GM12878 (cell line): ENCODE measurements around the gene TMPRSS9. TPM values are rescaled to one million over a fixed set of nuclear protein-coding genes. Genes with fewer than 3 reads are reported as not detected.

Experiments used
- ATAC-seq: fragments of 200-7000 bp; cut with Tn5 transposase; 3 replicates; pipeline ENCODE4 v1.9.1; 2020; ENCODE audit warnings: mild to moderate bottlenecking, moderate library complexity
- BruUV-seq: library from RNA; stranded (reverse); fragments of 400-500 nt; replicated peaks from 2 replicates; lab custom pipeline; 2021; lab: Mats Ljungman, UMichigan
- CTCF ChIA-PET: fragments of 300-600 bp; sonication (Branson Sonifier 250); formaldehyde crosslinking; extraction: SDS; loops from one replicate; lab custom pipeline; 2021; ENCODE audit warnings: inconsistent platforms; lab: Yijun Ruan, JAX
- POLR2A ChIA-PET: fragments of 350-600 bp; formaldehyde crosslinking; extraction: SDS; loops from one replicate; lab custom pipeline; 2021; ENCODE audit warnings: inconsistent platforms; lab: Charles Lee
- RAD21 ChIA-PET: fragments of 300-600 bp; sonication (Branson Sonifier 250); formaldehyde crosslinking; loops from one replicate; lab custom pipeline; 2023; ENCODE audit warnings: antibody characterized with exemption; ENCODE audit not compliant: unreplicated experiment; lab: Charles Lee
- SMC1A ChIA-PET: fragments of 300-600 bp; sonication (Branson Sonifier 250); formaldehyde crosslinking; loops from one replicate; lab custom pipeline; 2023; ENCODE audit not compliant: unreplicated experiment, uncharacterized antibody; lab: Charles Lee
- DNase-seq: peaks from one replicate; pipeline ENCODE4 v3.0.0-alpha.2; 2011; ENCODE audit warnings: low read depth, low spot score
- FAIRE-seq: peaks from 3 replicates; lab custom pipeline; 2011; peaks lifted over from hg19 to GRCh38; lab: Jason Lieb, UNC
- H2AFZ ChIP-seq: 2 replicates; pipeline ENCODE4 v1.6.0; 2011; ENCODE audit warnings: low read depth, low read length, control low read depth; ENCODE audit not compliant: control insufficient read depth
- H3K27ac ChIP-seq: 2 replicates; pipeline ENCODE4 v1.5.1; 2011; ENCODE audit warnings: control low read depth; ENCODE audit not compliant: control insufficient read depth, insufficient read depth
- H3K27me3 ChIP-seq, 2 experiments: replicated peaks in 1 of 2; 2 replicates each; pipeline versions ENCODE4 v1.6.0 to v1.6.1; 2011; ENCODE audit warnings: low read length in 1 of 2; ENCODE audit not compliant: control insufficient read depth in 2 of 2, insufficient read depth in 2 of 2
- H3K36me3 ChIP-seq, 2 experiments: 2 replicates each; pipeline ENCODE4 v1.5.1; 2011; ENCODE audit warnings: low read length in 1 of 2; ENCODE audit not compliant: control insufficient read depth in 2 of 2, insufficient read depth in 2 of 2
- H3K4me1 ChIP-seq: 2 replicates; pipeline ENCODE4 v1.6.1; 2011; ENCODE audit warnings: mild to moderate bottlenecking, low read length, moderate library complexity, mixed read lengths; ENCODE audit not compliant: control insufficient read depth, insufficient read depth
- H3K4me2 ChIP-seq: 2 replicates; pipeline ENCODE4 v1.6.0; 2011; ENCODE audit warnings: control low read depth; ENCODE audit not compliant: control insufficient read depth, insufficient read depth
- H3K4me3 ChIP-seq: fragments of 200-600 bp; sonication (generic); 2 replicates; pipeline ENCODE4 v1.5.1; 2016
- H3K79me2 ChIP-seq: 2 replicates; pipeline ENCODE4 v1.6.0; 2011; ENCODE audit warnings: low read length; ENCODE audit not compliant: control insufficient read depth, insufficient read depth
- H3K9ac ChIP-seq: 2 replicates; pipeline ENCODE4 v1.8.0; 2011; ENCODE audit warnings: low read length, control low read depth, mixed read lengths; ENCODE audit not compliant: control insufficient read depth, insufficient read depth
- H3K9me3 ChIP-seq: replicated peaks from 3 replicates; pipeline ENCODE4 v1.5.1; 2011; ENCODE audit warnings: mild to moderate bottlenecking, low read length; ENCODE audit not compliant: control insufficient read depth, insufficient read depth
- H4K20me1 ChIP-seq: 2 replicates; pipeline ENCODE4 v1.6.0; 2011; ENCODE audit not compliant: control insufficient read depth, insufficient read depth
- ATF7 ChIP-seq: fragments of 450-650 bp; IDR thresholded peaks from 2 replicates; pipeline ENCODE4 v1.6.1; 2016; ENCODE audit warnings: low read depth, mild to moderate bottlenecking
- CBX5 ChIP-seq: sonication (generic); IDR thresholded peaks from 2 replicates; pipeline ENCODE4 v1.6.1; 2016; ENCODE audit warnings: low read depth, moderate library complexity, mild to moderate bottlenecking, inconsistent platforms
- ESRRA ChIP-seq: IDR thresholded peaks from 2 replicates; pipeline ENCODE4 v1.6.1; 2012; ENCODE audit warnings: mild to moderate bottlenecking, low read length, improper control_type of control experiment
- KAT2A ChIP-seq: conservative IDR thresholded peaks from 2 replicates; pipeline ENCODE4 v1.6.1; 2011; ENCODE audit warnings: low read depth, low read length; ENCODE audit not compliant: control insufficient read depth
- MTA2 ChIP-seq: fragments of 450-650 bp; IDR thresholded peaks from 2 replicates; pipeline ENCODE4 v1.6.1; 2016; ENCODE audit warnings: low read depth, mild to moderate bottlenecking, moderate library complexity
- RAD21 ChIP-seq: IDR thresholded peaks from 2 replicates; pipeline ENCODE4 v1.6.1; 2011; ENCODE audit warnings: mild to moderate bottlenecking, low read depth, low read length, moderate library complexity; ENCODE audit not compliant: insufficient read depth
- RELA ChIP-seq: fragments of 450-650 bp; IDR thresholded peaks from 2 replicates; pipeline ENCODE4 v1.8.0; 2014; ENCODE audit warnings: borderline replicate concordance; ENCODE audit not compliant: partially characterized antibody
- SRF ChIP-seq, 2 experiments: IDR thresholded peaks; 2 replicates each; pipeline ENCODE4 v1.6.1; 2011; ENCODE audit warnings: low read depth in 2 of 2, low read length in 2 of 2, mild to moderate bottlenecking in 1 of 2, moderate library complexity in 1 of 2
- ZSCAN29 ChIP-seq: fragments of 450-650 bp; IDR thresholded peaks from 2 replicates; pipeline ENCODE4 v1.6.1; 2017; ENCODE audit warnings: mild to moderate bottlenecking, moderate library complexity
- WGBS: methylation state at CpG from one replicate; pipeline ENCODE4 v1.1.6; 2016; ENCODE audit warnings: low lambda C conversion rate; ENCODE audit not compliant: insufficient replicate concordance, insufficient coverage; ENCODE audit errors: missing lambda C conversion rate; 5-methylcytosine and 5-hydroxymethylcytosine counted together
- in situ Hi-C: fragments of 300-500 bp; cut with MboI; formaldehyde crosslinking; loops from 9 replicates; pipeline ENCODE4 v1.14.3; 2018; ENCODE audit warnings: mixed read lengths
- intact Hi-C: fragments of 100-400 bp; cut with micrococcal nuclease; formaldehyde crosslinking; loops from one replicate; pipeline ENCODE4 v1.14.2; 2022; ENCODE audit not compliant: unreplicated experiment
- polyA plus RNA-seq, 11 experiments: library from polyadenylated mRNA; depleted of rRNA in 4 of 11; unstranded in 6 of 11; stranded (reverse) in 5 of 11; fragments of >200 nt; fragmentation: Nextera tagmentation in 4 of 11; fragmentation: Illumina TruSeq in 1 of 11; extraction: Ambion mirVana in 4 of 11; extraction: Trizol in 1 of 11; gene quantifications; 1 replicate in 1 of 11; 2 replicates in 10 of 11; pipeline versions ENCODE4 v1.2.1 to v1.2.3, GENCODE V29; 2011 to 2016; ENCODE audit warnings: inconsistent platforms in 2 of 11, missing spikeins in 2 of 11, low read depth in 1 of 11
- total RNA-seq, 4 experiments: library from RNA; depleted of rRNA in 3 of 4; stranded (reverse); fragments of >200 nt in 3 of 4; fragmentation: Illumina TruSeq in 1 of 4; extraction: Trizol in 1 of 4; gene quantifications; 2 replicates each; pipeline versions ENCODE4 v1.2.1 to v1.2.3, GENCODE V29; 2013 to 2021
- TF ChIP-seq, protein P1 (sequence below): fragments of 450-650 bp; formaldehyde crosslinking; IDR thresholded peaks from 2 replicates; pipeline ENCODE4 v1.4.0; 2020; ENCODE audit warnings: mild to moderate bottlenecking, moderate library complexity
- TF ChIP-seq, protein P2 (sequence below): IDR thresholded peaks from 2 replicates; pipeline ENCODE4 v1.6.1; 2012; ENCODE audit warnings: low read depth, low read length, improper control_type of control experiment
- TF ChIP-seq, protein P3 (sequence below): IDR thresholded peaks from 2 replicates; pipeline ENCODE4 v1.6.1; 2012; ENCODE audit warnings: low read length, inconsistent platforms

The TMPRSS9 gene
- total and polyA plus RNA-seq, 10 of the 15 experiments (the other 5 are each of a cell fraction or from before 2014, with no cell fraction given) = 0.24 TPM; not detected in 9

DNA sequence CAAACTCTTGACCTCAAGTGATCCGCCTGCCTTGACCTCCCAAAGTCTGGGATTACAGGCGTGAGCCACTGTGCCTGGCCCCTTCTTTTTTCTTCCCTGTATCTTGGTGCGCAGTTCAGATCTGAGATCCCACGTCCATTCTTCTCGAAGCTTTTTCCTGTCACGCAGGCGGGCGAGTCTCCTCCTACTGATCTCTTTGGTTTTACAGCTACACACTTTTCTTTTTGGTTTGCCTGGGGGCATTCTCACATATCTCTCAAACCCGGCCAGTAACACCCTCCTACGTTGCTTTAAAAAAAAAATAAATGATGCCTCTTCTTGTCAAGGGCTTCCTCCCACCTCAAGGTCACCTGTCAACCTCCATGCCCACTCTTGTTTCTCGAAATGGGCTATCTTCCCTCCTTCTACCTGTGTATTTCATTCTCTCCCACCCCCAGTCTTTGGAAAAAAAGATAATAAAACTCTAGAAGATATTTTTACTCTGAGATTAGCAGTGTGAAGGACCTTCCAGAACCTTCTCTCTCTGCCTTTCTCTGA lies 12.1 kb downstream of the TMPRSS9 start (continued):
- TF ChIP-seq, protein P1, sequence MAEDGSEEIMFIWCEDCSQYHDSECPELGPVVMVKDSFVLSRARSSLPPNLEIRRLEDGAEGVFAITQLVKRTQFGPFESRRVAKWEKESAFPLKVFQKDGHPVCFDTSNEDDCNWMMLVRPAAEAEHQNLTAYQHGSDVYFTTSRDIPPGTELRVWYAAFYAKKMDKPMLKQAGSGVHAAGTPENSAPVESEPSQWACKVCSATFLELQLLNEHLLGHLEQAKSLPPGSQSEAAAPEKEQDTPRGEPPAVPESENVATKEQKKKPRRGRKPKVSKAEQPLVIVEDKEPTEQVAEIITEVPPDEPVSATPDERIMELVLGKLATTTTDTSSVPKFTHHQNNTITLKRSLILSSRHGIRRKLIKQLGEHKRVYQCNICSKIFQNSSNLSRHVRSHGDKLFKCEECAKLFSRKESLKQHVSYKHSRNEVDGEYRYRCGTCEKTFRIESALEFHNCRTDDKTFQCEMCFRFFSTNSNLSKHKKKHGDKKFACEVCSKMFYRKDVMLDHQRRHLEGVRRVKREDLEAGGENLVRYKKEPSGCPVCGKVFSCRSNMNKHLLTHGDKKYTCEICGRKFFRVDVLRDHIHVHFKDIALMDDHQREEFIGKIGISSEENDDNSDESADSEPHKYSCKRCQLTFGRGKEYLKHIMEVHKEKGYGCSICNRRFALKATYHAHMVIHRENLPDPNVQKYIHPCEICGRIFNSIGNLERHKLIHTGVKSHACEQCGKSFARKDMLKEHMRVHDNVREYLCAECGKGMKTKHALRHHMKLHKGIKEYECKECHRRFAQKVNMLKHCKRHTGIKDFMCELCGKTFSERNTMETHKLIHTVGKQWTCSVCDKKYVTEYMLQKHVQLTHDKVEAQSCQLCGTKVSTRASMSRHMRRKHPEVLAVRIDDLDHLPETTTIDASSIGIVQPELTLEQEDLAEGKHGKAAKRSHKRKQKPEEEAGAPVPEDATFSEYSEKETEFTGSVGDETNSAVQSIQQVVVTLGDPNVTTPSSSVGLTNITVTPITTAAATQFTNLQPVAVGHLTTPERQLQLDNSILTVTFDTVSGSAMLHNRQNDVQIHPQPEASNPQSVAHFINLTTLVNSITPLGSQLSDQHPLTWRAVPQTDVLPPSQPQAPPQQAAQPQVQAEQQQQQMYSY (CRISPR knock-in tag) = no peak
- TF ChIP-seq KAT2A = no peak

DNA sequence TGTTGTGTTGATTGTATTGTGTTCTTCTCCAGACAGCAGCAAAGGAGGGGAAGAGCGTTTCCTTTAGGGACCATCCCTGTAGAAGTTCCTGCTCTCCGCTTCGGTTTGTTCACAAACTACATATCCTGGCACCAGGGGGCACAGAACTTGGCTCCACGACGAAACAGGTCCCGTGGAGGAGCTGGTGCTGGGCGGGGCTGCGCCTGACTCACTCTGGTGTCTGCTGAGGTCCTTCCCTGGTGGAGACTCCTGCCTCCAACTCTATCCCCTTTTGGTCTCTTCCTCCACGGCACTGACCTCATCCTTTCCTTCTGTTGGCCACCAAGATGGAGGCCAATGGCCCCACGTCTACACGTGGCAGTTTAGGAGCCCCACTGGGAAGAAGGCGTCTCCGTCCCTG lies 14.7 kb downstream of the TMPRSS9 start:
- ChIA-PET CTCF (no interaction called here), SMC1A (no interaction called here), RAD21 (no interaction called here), POLR2A (interaction anchor here (0.7 kb wide), 1 partner anchor 43 kb away, joined by 4 read pairs; no protein-coding TSS in a partner anchor)
- no peak overlapping the region for H3K9ac ChIP-seq
- H3K4me2 ChIP-seq = no peak overlapping the region
- DNase-seq (no peak), FAIRE-seq (no peak), ATAC-seq (no peak)
- H3K79me2 ChIP-seq = no peaks in the 10 kb centered on the region
- TF ChIP-seq ZSCAN29 = no peak
- TF ChIP-seq, protein P2, sequence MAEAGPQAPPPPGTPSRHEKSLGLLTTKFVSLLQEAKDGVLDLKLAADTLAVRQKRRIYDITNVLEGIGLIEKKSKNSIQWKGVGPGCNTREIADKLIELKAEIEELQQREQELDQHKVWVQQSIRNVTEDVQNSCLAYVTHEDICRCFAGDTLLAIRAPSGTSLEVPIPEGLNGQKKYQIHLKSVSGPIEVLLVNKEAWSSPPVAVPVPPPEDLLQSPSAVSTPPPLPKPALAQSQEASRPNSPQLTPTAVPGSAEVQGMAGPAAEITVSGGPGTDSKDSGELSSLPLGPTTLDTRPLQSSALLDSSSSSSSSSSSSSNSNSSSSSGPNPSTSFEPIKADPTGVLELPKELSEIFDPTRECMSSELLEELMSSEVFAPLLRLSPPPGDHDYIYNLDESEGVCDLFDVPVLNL = no peak
- TF ChIP-seq CBX5 = no peak
- no peak for TF ChIP-seq RAD21
- no peak for TF ChIP-seq MTA2
- no peak for TF ChIP-seq ATF7
- TF ChIP-seq ESRRA = no peak
- TF ChIP-seq, protein P3, sequence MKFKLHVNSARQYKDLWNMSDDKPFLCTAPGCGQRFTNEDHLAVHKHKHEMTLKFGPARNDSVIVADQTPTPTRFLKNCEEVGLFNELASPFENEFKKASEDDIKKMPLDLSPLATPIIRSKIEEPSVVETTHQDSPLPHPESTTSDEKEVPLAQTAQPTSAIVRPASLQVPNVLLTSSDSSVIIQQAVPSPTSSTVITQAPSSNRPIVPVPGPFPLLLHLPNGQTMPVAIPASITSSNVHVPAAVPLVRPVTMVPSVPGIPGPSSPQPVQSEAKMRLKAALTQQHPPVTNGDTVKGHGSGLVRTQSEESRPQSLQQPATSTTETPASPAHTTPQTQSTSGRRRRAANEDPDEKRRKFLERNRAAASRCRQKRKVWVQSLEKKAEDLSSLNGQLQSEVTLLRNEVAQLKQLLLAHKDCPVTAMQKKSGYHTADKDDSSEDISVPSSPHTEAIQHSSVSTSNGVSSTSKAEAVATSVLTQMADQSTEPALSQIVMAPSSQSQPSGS = no peak
- no peak for TF ChIP-seq KAT2A
- TF ChIP-seq RELA = no peak
- TF ChIP-seq SRF (IDR thresholded peaks at IDR 0.05; ENCODE audit: low read depth in 2 of 2, low read length in 2 of 2) = no peak
- BruUV-seq = no TSS peak
- no peak overlapping the region for H3K4me3 ChIP-seq
- in situ Hi-C loops (no loop called here), intact Hi-C loops (no loop called here)
- H2AFZ ChIP-seq = no peak overlapping the region
- no peaks in the 10 kb centered on the region for H4K20me1 ChIP-seq
- H3K4me1 ChIP-seq = no peaks in the 10 kb centered on the region
- no peak overlapping the region for H3K27ac ChIP-seq
- H3K36me3 ChIP-seq = no peaks in the 10 kb centered on the region
- H3K9me3 ChIP-seq = no peaks in the 10 kb centered on the region; the same call in 1 of the 3 replicates
- 79% methylated on average over 13 of the region's 13 CpGs for WGBS
- H3K27me3 ChIP-seq = no peaks in the 10 kb centered on the region
